ENCODE data around the gene NKAIN2.

DNA sequence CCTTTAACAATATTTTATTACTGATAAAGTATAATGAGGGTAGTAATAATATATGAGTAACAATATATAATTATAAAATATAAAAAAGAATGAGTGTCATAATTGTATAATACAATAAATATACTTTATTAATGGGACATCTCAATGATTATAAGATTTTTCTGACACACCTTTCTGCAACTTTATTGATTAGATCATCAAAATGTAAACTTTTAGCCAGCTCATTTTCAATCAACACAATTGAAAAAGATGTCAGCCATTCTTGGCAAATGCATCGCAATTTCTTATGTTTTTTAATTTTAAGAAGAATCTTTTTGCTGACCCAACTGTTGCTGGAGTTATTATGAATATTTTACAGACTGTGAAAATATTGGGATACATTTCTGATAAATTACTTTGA, 1026.2 kb downstream of the NKAIN2 start:
- TF ChIP-seq, protein P1, sequence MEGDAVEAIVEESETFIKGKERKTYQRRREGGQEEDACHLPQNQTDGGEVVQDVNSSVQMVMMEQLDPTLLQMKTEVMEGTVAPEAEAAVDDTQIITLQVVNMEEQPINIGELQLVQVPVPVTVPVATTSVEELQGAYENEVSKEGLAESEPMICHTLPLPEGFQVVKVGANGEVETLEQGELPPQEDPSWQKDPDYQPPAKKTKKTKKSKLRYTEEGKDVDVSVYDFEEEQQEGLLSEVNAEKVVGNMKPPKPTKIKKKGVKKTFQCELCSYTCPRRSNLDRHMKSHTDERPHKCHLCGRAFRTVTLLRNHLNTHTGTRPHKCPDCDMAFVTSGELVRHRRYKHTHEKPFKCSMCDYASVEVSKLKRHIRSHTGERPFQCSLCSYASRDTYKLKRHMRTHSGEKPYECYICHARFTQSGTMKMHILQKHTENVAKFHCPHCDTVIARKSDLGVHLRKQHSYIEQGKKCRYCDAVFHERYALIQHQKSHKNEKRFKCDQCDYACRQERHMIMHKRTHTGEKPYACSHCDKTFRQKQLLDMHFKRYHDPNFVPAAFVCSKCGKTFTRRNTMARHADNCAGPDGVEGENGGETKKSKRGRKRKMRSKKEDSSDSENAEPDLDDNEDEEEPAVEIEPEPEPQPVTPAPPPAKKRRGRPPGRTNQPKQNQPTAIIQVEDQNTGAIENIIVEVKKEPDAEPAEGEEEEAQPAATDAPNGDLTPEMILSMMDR (IDR thresholded peaks at IDR 0.05) = no peak
- TF ChIP-seq POLR2A (IDR thresholded peaks at IDR 0.05) = no peak

Data from thyroid gland (tissue), 4 donors.